ENCODE results near the gene ZEB1.
"Not testable (repeated sequence)": the region's sequence is repeated elsewhere in the genome, so short reads cannot be mapped to it uniquely, and the experiment has no call there.

Gene ZEB1

GRCh38 chr10:31427334-31427733, 108.3 kb downstream of the ZEB1 start:
- DNase-seq: not testable (repeated sequence)

DNA sequence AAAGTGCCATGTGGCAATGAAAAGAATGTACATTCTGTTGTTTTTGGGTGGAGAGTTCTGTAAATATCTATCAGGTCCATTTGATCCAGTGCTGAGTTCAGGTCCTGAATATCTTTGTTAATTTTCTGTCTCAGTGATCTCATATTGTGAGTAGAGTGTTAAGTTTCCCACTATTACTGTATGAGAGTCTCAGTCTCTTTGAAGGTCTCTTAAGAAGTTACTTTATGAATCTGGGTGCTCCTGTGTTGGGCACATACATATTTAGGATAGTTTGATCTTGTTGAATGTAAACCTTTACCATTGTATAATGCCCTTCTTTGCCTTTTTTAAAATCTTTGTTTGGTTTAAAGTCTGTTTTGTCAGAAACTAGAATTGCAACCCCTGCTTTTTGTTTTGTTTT, 109.5 kb downstream of the ZEB1 start:
- DNase-seq: not testable (repeated sequence)

DNA sequence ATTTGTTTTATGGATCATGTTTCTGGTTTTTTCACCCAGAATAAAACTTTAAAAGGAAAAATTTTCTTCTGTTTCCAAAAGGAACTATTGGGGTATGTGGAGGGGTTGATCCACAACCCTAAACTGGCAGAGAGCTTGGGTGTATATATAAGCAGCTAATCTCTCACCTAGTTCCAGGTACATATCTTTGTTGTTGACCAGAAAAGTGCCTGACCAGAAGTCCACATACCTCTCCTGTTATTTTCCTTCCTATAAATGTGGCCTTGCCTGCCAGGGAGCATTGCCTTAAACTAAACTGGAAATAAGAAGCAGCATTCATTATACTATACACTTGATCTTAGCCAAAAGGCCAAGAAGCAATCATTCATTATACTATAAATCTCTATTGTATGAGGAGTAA, 112.0 kb downstream of the ZEB1 start:
- DNase-seq: no peak

DNA sequence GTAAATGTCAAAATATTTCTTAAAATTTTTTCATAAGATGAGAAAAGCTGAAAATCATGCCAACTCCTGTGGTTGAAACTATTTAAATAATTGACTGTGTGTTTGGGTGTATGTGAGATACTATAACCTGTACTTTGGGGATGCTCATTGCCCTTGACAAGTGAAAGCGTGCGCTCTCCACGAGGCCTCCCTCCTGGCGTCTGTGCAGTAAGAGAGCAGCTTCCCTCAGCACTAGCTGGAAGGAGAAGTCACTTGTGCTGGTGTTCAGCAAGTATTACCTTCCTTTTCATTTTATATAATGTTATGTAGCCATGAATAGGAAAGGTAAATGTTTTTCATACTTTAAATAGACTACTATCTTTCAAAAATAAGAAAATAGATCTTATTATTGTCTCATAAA, 118.9 kb downstream of the ZEB1 start:
- no peak for DNase-seq

DNA sequence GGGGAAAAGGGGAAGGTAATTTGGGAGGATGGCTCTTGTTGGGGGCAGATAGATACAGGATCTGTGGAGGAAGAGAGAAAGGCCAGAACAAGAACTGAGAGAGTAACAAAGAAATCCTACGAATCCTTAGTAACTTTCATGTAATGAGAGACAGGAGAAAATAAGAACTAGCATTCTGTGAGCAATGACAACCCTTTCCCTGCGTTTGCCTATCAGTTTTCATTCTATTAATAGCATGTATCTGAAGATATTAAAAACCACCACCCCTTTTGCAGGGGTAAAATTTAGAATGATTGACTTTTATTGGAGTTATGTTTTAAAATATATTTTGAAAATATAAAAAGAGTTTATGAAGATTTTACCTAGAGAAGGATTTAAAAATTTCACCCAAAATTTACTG, 132.8 kb downstream of the ZEB1 start:
- no peak for DNase-seq

DNA sequence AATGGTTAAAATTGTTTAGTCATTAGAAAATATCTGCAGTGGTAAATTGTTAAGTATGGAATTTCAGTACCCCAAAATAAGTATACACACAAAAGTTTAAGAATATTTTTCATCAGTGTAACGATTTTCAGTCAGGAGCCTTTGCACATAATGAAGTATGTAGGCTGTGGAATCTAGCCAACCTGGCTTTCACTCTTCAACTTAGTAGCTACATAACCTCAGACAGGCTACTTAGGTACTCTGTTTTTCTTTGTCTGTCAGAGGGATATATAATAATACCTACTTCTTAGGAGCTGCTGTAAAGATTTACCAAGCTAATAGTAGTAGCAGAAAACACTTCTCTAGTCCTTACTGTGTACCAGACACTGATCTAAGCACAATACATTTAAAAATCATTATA, 137.5 kb downstream of the ZEB1 start:
- DNase-seq: no peak

DNA sequence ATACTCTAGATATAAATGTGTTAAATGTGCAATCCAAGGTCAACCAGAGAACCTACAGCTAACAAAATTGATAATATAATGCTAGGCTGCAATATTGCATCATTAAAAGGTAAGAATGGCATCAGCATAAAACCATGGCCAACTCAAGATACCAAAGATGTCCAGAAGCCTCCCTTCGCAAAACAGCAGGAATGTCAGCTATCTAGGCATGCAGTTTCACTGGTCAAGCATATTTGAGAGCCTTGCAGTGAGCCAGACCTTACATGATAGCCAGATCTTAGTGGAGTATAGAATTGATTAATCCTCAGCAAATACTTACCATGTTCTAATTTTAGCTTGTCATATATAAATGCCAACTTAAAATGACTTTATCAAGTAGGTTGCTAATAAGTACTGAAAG, 138.8 kb downstream of the ZEB1 start:
- no peak for DNase-seq

GRCh38 chr10:31458974-31459373, 140.0 kb downstream of the ZEB1 start:
- DNase-seq: no peak

GRCh38 chr10:31460242-31460641, 141.2 kb downstream of the ZEB1 start:
- no peak for DNase-seq

DNA sequence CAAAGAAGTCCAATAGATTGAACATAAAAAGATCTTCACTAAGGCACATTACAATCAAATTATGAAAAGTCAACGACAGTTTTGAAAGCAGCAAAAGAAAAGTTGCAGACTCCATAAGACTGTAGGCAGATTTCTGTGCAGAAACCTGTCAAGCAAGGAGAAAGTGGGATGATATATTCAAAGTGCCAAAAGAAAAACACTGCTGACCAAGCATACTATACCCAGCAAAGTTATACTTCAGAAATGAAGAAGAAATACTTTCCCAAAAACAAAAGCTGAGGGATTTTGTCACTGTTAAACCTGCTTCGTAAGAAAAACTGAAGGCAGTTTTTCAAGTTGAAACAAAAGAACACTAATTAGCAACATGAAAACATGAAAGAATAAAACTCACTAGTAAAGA, 145.5 kb downstream of the ZEB1 start:
- no peak for DNase-seq

GRCh38 chr10:31466313-31466712, 147.3 kb downstream of the ZEB1 start:
- no peak for DNase-seq

DNA sequence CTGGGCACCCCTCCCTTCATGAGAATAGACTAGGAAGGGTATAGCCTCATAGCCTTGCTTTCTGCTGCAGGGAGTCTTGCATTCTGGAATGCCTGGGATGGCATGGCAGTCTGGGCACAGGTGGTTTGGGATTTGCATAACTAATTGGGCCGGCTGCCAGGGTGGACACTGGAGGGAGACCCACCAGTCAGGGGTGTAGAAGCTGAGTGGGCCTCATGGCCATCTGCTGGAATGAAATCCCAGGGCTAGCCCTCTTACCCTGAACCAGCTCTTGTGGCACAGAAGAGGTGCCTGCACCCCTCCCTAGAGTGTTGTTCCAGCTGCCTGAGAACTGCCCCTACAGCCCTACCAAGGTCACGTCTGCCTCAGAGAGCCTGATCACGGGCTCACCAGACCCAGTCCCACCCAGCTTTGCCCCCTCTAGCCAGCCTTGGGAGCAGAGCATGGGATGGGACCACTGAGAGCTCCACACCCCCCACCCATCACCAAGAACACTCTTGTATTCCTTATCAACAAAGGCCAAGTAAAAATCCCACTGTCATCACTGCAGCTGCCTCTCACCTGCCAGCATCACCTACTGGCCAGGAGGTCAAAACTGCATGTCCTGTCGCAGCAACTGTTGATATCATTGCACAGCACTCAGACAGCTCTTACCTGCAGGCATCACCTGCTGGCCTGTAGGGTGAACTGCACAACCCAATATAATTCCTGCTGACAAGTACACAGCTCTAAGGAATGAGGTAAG, 148.9 kb downstream of the ZEB1 start:
- DNase-seq: no peak

GRCh38 chr10:31468536-31468859, 149.5 kb downstream of the ZEB1 start:
- no peak for DNase-seq

DNA sequence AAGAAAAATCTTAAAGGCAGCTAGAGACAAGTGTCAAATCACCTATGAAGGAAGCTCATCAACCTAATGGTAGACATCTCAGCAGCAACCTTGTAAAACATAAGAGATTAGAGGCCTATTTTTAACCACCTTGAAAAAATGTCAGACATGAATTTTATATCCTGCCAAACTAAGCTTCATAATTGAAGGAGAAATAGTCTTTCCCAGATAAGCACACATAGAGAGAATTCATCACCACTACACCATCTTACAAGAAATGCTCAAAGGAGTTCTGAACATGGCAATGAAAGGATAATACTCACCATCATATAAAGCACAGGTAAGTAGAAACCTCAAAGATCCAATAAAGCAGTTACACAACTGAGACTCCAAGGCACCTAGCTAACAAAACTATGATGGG, 156.5 kb downstream of the ZEB1 start:
- no peak for DNase-seq

DNA sequence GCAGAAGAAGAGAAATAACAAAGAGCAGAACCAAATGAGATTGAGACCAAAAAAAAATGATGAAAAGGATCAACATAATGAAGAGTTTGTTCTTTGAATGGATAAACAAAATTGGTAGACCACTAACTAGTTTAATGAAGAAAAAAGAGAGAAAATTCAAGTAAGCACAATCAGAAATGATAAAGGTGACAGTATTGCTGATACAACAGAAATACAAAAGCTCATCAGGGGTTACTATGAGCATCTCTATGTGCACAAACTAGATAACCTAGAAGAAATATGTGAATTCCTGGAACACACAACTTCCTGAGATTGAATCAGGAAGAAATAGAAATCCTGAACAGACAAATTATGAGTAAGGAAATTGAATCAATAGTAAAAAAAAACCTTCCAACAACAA, 157.1 kb downstream of the ZEB1 start:
- no peak for DNase-seq

- DNase-seq: no peak
Measured at GRCh38 chr10:31477584-31477983, 158.6 kb downstream of the ZEB1 start.

DNA sequence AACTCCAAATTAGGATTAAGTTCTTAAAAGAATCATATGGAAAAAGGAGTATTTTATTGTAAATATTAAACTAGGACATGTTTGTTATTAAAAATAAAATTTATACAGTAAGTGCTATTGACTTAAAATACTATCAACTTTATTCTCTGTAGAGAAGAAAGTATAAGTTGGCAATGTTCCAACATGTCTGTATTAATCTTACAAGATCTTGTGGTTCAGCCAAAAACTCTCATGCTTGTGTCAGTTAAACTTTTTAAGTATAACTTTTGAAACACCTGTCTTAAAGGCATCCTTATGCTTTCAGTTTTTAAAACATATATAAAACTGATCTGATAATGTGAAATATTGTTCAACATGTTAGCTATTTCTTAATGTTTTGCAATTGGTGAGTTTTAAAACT, 160.7 kb downstream of the ZEB1 start:
- DNase-seq: no peak

DNA sequence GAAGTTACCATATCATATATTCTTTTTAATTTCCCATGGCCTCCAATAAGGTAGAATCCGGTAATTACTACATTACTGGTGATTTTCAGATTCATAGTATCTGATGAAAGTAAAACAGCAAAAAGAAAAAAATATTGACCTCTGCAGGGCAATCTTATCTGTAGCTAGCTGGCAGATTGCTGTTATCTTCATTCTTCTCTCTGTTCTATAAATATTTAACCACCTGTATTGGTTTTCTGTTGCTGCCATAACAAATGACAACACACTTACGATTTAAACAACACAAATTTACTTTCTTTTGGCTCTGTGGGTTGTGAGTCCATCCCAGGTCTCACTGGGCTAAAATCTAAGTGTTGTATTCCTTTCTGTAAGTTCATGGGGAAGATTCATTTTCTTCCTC, 164.5 kb downstream of the ZEB1 start:
- no peak for DNase-seq

- no peak for DNase-seq
Measured at GRCh38 chr10:31484431-31485135, 165.6 kb downstream of the ZEB1 start.

- DNase-seq: peak in 1 of 2 donors; percentile 18
Measured at GRCh38 chr10:31490858-31491504, 172.0 kb downstream of the ZEB1 start.

- DNase-seq: no peak
Measured at GRCh38 chr10:31507427-31507826, 188.4 kb downstream of the ZEB1 start.

DNA sequence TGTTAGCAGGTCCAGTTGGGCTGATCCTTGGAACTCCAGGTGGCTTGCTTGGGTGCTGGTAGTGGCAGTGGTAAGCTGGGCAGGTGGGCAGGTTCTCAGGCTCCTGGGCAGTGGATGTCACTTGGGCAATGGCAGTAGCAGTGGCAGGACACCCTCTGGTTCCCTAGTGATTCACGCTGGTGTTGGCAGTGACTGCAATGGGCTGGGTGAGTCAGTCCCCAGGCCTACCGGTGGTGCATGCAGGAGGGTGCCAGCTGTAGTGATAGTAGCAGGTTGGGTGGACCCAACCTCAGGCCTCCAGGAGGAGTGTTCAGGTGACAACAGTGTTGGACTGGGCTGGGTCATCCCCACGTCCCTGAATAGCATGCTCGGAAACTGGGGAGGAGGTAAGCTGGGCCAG, 189.2 kb downstream of the ZEB1 start:
- DNase-seq: no peak

GRCh38 chr10:31508882-31509281, 189.9 kb downstream of the ZEB1 start:
- no peak for DNase-seq

DNA sequence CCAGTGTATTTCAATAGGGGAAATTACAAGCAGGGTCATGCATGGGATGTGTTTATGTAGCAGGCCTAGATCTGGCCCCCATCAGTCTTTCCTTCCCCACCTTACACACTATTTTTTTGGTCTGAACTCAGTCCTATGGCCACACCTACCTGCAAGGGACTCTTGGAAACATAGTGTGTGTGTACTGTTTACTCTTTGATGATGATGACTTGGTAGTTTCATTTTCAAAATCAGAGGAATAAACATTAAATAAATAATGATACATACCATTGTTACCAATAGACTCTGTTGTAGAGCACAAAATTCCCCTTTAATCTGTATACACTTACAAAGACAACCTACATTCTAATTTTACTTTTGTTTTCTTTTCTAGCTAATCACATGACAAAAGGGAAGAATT, 191.0 kb downstream of the ZEB1 start:
- no peak for DNase-seq

All from hippocampal formation (tissue), 2 donors.